GM19452 (cell line): ENCODE measurements around the gene CPEB1.

Source experiments
- ATAC-seq: cut with Tn5 transposase; IDR thresholded peaks from one replicate; pipeline ENCODE4 v1.9.1; 2021; ENCODE audit not compliant: unreplicated experiment

CPEB1 gene

DNA sequence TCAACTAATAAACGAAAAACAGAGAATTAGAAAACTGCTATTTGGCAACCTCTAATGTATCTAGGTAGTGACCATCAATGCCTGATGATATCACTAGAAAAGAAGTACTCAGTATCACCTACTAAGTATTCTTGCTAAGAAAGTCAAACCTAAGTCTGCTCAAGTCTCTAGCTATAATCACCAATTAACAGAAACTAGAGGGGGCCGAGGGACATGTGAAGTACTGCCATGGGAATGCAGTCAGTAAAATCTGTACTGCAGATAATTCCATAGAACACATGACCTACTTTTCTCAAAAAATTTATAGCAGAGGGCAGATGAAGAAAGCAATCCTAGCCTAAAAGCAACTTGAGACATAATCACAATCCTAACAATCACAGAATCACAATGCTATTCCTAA is 51.4 kb downstream of the CPEB1 start:
- ATAC-seq: no peak

DNA sequence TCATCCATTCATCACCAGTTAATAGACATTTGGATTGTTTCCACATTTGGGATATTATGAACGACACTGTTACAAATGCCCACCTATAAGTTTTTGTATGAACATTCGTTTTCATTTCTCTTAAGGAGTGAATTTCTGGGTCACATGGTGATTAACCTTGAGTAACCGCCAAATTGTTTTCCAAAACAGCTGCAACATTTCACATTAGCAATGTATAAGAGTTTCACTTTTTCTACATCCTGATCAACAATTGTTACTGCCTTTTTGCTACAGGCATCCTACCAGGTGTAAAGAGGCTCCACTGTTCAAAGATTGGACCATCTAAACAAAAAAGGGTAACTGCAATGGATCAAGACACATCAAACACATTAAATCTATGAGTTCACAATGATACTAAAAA is 52.0 kb downstream of the CPEB1 start:
- no peak for ATAC-seq

DNA sequence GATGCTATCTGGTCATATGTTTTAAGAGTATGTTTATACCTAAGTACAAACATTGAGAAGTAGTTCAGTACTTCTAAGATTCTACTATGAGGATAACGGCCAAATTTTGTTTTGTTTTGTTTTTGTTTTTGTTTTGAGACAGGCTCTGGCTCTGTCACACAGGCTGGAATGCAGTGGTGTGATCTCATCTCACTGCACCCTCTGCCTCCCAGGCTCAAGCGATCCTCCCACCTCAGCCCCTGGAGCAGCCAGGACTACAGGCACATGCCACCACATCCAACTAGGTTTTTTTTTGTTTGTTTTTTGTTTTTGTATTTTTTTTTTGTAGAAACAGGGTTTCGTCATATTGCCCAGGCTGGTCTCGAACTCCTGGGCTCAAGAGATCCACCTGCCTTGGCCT is 59.4 kb downstream of the CPEB1 start:
- ATAC-seq: no peak

DNA sequence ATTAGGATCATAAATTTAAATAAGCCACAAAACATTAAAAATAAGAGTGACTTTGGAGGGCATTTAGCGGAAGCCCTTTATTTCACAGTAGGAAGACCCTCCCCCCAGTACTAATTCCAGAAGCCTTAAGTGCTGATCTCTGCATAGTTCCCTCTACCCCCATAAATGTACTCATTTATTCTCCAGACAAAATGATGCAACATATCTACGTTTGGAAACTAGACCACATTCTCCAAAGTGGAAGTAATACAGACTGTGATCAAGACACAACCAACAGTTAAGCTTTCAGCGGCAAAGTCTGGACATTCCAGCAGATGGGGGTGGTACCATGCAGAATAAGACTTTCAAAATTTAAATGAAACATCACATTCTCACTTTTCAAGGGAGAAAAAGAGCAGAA is 62.1 kb downstream of the CPEB1 start:
- no peak for ATAC-seq

DNA sequence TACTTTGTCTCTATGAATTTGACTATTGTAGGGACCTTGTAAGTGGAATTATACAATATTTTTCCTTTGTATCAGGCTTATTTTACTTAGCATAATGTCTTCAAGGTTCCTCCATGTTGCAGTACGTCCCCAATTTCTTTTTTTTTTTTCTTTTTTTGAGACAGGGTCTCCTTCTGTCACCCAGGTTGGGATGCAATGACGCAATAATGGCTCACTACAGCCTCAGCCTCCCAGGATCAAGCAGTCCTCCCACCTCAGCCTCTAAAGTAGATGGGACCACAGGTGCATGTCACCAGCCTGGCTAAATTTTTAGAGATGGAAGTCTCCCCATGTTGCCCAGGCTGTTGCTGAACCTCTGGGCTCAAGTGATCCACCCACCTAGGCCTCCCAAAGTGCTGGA is 66.5 kb downstream of the CPEB1 start:
- ATAC-seq: no peak

DNA sequence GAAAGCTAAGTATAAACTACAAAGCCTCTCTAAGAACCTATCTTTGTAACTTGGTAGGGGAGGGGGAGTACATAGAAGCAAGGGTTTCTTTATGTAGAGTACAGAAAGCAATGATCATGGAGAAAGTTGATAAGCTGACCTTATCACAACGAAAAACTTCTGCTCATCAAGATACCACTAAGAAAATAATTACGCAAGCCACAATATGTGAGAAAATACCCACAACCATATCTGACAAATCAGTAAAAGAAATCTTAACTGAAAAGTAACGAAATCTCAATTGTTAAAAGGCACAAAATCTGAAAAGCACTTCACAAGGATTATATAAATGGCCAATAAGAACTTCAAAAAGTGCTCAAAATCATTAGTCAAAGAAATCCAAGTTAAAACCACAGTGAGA is 71.8 kb downstream of the CPEB1 start:
- ATAC-seq: no peak

DNA sequence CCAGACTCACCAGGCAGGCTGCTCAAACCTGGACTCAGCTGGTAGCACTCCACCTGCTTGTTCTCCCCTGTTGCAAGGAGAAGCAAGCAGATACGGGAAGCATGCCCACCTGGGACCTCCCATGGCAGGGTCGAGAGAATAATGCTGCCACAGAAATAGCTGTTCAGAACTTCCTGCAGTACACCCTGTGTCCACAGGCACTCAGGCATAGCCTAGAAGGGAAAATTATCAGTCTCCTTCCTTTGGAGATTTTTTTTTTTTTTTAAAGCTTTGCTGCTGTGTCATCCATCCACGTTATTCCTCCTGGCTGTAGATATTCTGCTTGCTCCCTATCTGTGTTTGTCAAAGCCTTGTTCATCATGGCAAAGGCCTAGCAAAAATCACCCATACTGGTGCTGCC is 74.2 kb downstream of the CPEB1 start:
- ATAC-seq: no peak

DNA sequence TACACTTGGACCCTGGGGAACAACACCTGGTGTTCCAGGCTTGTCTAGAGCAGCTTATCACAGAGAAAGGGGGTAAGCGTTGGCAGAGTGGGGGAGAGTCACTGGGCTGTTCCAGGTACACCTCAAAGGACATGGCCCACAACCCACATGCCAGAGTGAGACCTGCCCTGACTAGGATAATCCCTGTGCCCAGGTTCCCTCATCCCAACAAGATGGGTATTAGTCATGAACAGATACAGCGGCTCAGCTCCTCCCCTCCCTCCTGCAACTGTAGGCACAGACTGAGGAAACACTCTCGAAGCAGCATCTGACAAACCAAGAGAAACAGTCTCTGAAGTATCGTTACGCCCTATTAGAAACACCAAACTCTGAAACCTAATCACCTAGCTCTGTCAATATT is 74.9 kb downstream of the CPEB1 start:
- ATAC-seq: no peak

DNA sequence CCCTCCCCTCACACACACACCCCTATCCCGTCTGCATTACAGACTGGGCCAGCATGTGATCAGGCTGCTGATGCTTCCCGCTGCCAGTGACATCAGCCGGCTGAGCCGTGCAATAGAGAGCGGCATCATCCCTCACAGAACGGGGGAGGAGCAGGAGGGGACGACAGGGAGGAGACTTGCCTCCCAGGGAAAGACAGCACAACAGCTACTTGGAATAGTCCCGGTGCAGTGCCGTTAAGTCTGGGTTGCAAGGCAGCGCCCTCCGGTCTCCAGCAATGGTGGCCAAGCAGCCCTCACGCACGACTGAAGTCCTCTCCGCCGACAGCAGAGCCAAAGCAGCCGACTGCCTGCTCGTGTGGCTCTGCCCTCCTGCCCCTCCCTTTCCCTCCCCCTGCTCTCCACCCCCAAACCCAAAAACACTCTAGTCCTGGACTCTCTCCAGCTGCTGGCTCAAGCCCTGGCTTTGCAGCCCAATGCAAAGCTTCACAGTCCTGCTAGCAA is 75.4 kb downstream of the CPEB1 start:
- ATAC-seq: no peak

DNA sequence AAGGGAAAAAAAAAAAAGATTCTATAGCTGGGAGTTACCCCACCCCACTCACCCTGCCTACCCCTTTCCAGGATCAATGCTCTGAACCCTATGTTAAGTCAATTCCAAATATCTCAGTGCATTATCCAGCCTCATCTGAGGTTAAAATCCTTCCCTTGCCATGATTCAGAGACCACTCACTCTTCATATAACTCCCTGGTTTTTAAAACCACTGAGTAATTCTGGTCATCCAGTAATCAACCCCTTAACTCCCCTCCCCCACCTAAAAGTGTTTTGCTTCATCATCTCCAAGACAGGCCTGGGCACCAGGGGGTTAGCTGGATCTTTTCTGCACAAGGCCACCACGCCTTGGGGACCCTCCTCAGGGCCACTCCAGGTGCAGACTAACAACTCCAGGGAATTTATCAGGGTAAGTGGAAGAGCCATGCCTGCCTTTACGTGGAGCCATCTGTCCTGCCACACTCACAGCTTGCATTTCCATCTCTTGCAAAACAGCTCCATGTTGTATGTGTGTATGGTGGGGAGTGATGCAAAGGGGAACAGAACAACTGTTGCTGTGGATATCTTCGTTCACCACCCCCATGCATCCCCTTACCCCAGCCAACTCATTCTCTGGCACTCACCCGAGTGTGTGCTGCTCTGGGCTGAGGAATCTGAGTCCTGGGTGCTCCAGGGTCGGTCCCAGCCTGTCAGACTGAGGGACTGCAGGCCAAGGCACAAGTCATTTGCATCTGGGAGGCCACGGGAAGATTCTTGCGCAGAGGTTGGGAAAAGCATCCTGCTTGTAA is 76.2 kb downstream of the CPEB1 start:
- ATAC-seq: no peak

DNA sequence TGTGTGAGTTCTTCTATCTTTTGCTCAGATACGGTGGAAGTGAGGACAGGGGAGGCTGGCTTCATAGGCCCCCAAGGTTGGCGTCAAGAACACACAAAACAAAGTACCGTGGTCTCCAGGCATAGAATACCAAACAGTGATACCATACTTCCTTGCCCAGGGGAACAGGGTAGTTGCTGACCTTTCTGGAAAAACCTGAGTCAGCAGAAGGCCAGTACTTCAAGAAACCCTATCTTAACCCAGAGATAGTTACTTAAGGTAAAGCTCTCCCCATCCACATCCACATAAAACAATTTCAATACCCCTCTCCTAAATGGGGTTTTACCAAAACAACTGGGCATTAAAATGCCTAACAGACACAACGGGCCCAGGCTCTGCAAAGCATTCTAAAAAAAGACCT is 77.3 kb downstream of the CPEB1 start:
- ATAC-seq: no peak

DNA sequence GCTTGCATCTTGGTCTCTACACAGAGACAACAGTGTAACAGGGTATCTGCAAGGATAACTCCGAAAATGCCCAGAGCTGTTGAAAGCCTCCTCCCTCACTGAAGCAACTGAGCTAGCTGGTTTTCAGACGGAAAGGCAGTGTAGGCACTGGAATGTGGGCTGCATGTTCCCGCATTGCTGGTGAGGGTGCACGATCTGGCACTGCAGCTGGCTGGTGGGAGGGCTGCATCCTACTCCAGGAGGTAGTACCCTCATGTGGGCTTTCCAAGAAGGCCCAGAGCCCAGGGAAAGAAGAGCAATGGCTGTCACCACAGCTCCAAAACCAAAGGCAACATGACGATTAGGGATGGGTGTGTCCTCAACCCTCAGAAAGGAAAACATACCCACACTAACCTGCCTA is 78.2 kb downstream of the CPEB1 start:
- ATAC-seq: no peak

DNA sequence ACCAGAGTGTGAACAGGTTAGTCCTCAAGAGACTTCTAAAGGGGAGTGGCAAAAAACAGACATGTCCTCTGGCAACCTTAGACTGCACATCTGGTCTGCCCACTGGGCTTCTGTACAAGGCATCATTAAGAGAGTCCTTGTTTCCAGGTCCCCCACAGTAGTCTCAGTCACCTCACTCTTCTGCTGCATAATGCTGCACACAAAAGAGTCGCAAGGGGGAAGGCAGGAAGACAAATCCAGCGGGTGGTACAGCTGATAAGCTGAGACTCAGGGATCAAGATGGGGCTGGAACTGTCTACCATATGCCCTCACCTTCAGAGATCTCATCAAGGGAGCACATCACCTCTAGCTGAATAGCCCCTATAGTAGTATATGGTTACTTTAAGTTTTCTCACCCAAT is 79.5 kb downstream of the CPEB1 start:
- no peak for ATAC-seq

DNA sequence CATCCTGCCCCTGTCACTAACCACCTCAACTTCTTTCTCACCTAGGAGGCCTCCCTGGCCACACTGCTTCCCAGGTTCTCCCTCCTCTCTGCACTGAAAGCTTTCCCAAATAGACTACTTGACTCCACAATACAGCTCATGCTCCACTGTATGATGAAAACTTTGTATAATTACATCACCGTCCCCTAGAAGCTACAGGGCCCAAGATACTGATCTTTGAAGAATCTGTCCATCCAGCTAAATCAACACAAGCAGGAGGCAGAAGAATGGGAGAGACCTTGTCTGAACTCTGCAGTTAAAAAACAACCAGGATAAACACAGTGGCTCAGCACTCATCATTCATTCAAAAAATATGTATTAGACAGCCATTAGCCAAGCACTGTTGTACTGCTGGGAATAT is 80.5 kb downstream of the CPEB1 start:
- ATAC-seq: no peak

DNA sequence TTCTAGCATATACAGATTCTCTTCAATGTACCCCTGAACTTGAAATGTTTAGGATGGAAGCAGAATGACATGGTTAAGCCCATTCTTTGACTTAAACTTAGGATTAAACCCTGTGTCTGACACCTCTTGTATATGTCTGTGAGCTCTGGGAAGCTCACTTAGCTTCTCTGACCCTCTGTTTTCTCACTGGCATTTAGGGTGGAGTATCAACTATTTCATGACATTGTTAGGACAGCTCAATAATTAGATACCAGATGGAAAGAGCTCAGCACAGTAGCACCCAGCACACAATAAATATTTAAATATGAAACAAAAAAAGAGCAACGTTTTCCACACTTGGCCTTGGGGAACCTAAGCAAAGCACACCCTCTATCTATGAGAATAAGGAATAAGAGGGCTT is 88.7 kb downstream of the CPEB1 start:
- ATAC-seq: no peak

DNA sequence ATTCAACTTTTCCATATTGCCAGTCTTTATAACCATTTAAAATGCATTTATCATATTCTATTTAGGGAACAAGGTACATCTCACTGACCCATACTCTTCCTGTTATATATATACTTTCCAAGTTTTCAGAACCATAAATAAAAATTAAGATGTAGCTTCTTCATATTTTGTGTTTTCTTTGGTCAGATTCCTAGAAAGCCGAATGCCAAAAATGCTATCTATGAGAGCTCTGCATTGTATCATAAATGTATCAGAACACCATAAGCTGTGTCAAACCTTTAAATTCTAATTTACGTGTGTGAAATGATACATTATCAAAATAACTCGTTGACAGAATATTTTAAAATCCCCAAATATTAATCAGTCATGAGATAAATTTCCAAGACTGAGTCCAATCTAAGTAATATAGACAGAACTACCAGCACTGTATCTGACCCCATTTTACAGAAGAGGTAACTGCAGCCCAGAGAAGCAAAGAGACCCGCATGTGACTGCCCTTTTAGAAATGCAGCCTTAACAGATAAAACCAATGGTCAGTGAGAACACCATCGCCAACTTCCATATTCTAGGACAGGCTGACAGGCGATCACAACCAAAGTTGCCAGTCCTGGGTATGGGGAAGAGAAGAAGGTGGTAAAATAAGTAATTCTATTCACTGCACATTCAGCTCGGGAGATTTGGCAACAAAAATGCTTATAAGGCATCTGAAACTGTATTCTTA is 90.7 kb downstream of the CPEB1 start:
- ATAC-seq: no peak

DNA sequence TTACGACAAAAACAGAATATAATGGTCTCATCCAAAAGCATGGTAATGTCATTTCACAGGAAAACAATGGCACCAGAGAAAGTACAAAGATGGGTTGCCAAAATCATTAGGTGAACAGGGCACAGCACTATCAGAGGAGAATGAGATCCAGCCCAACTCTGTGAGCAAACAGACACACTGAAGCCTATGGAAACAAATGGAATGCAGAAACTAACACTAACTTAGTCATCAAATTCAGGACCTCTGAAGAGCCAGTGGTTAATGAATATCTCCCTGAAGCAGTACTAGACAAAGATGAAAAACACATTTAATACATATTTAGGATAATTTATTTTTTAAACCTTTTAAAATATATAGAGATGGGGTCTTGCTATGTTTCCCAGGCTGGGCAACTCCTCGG is 92.3 kb downstream of the CPEB1 start:
- ATAC-seq: no peak

DNA sequence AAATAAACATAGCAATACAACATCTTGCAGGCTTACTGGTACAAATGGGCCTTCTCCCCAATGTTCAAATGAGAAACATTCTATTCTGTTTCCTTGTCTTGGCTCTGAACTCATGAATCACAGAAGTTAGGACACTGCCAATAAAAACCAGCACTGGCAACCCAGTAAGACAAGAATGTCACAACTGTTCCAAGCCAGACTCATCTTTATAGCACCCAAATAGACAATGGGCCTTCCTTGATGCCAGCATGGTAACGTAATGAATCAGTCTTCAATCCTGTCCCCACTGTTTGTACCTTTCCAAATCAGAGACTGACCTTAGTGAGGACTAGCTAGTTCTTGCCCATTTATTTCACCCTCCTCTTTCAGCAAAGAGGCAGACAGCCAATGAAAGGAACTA is 92.8 kb downstream of the CPEB1 start:
- no peak for ATAC-seq

DNA sequence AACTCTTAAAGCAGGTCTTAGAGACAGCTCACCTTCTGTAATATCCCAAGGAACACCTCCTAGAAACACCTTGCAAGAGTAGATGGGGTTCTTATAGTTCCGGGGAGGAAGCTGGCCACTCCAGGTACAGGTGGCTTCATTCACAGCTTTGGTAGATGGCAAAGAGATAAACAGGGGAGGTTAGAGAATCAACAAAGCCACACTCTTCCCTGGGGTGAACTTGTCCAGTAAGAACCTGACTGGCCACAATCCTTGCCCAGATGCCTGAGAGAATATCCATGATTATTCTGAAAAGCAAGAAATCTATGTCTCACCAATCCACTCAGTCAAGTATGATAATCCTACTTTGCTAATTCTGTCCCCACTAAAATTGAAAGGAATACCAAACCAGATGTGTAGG is 93.3 kb downstream of the CPEB1 start:
- ATAC-seq: no peak

DNA sequence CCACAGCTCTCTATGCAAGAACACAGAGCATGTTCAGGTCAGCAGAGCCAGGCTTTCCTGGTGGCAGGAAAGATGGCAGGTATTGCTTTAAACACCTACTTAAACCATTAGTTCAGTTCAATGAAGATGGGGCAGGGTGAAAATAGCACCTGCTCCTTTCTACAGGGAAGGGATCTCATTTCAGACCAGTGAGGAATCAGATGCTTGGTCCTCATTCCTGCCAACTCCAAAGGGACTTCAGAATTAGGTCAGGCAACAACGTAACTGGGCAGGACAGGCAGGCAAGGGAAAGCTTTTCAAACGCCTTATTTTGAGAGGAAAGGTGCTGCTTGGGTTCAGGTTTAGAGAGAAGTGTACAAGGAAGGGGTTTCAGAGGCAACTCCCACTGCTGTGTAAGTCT is 94.3 kb downstream of the CPEB1 start:
- no peak for ATAC-seq

DNA sequence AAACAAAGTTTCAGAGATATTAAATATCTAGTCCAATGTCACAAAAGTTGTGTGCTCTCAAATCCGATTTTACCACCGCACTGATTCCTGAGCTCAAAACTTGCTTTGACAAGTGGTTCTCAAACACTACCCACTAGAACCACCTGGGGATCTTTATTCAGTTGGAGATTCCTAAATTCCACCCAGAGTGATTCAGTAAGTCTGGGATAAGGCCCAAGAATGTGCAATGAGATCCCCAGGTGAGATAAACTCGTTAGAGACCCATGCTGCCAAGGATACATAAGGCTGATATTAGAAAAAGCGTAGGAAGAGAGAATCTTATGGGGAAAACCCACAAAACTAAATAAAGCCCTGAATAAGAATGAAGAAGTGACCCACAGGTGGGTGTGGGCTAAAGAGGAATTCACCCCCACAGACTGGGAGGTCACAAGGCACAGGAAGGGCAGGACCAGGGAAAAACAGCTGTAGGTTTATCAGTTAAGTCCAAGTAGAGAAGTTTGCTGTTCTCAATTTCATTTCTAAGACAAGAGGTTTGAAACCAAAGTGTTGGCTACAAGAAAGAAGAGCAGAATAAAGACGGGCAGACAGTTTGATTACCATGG is 95.4 kb downstream of the CPEB1 start:
- no peak for ATAC-seq

DNA sequence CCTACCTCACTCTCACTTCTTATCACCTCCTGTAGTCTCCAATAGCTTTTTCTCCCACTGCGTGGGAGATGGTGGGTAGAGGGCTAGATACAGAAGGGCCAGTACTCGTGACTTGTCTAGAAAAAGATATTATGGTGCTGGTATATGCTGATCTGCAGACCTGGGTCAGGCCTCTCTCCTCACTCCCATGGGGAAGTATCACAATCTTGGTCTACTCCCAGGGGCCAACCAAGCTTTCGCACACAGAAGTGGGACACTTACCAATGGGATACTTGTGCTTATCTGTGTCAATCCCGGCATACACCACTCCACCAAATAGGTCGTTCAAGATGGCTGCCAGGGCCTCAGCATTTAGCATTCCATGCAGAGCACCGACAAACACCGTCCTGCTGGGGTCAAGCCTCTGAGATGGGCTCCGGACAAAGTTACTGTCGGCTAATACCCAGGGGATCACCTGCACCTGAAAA is 97.9 kb downstream of the CPEB1 start:
- ATAC-seq: no peak
